NCI-H510A treated with DMSO at 0.1 percent for 48 hours (cell line): Measurements from ENCODE around the gene UPP2.

ENCODE experiments used
- DNase-seq: peaks from one replicate; lab custom pipeline; 2025; lab: John Stamatoyannopoulos, UW

The UPP2 gene

DNA sequence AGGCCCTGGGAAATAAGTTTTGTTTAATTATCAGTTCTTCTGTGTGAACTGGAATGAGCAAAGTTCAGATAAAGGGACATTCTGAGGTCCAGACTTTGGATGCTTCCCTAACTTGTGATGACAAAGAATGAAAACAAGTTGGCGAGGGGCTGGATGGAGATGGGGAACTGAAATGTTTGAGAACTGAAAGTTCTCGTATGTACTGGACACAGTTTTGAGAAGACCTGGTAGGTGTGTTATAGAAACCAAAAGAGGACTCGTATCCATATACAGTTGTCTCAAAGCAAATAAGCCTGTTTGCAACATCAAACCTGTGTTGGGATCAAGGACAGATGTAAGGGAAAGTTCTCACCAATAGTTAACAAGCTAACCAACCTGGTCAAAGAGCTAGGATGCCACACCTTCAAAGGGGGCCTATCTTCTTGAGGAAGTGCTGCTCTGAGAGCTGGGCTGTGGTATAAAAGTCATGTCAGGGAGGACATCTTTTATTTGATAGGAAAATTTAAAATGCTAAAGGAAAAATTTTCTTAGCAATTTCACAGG is at the start of gene UPP2:
UPP2 (plus strand) TSS at position 493 of the 543 bp plus-strand sequence. CDS start 188 bp downstream, outside the sequence.
- DNase-seq: no peak

DNA sequence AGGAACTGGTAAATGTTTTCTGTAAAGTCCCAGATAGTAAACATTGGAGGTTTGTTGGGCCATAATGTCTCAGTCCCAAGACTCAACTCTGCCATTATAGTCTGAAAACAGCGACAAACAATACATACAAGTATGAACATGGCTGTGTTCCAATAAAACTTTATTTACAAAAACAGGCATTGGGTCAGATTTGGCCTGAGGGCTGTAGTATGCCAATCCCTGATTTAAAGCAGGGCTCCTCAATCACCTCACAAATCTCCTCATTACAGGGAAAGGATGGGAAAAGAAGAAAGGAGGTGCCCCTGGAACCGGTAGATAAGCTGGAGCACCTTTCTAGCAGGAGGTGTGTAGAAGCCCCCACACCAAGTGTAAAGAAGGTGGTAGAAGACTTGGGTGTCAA is 48.9 kb upstream of the UPP2 start:
- DNase-seq: no peak

- DNase-seq: no peak
Observed at GRCh38 chr2:158056875-158057274, 44.8 kb upstream of the UPP2 start.

- no peak for DNase-seq
Observed at GRCh38 chr2:158060160-158060834, 41.4 kb upstream of the UPP2 start.

- no peak for DNase-seq
Observed at GRCh38 chr2:158060835-158061435, 40.7 kb upstream of the UPP2 start.

- no peak for DNase-seq
Observed at GRCh38 chr2:158061763-158062162, 39.9 kb upstream of the UPP2 start.

DNA sequence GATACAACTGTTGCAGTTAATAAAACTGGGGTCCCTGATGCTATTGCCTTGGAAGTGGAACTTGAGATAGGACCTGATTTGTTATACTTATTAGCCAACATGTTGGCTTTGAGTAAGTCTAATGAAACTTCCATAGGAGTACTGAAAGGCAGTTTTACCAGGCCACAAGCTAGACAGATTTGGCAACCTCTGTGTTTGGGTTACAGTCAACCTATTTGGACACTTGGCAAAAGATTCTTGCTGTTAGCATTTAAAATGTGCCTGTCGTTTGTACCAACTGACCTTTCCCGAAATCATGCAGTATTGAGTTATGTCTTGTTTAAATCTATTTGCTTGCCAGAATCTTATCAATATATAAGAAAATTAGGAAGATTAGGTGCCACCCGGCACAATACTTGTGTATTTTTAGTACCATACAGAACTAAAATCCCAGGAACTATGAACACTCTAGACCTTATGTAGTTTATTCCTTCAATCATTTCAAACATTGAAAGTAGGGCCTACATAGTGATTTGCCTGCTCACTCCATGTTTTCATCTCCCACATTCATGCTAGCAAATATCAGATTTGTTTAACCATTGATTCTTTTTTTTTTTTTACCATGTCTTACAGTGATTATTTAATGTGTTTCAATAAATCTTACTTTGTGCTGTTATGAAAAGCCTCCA is 35.5 kb upstream of the UPP2 start:
- no peak for DNase-seq

DNA sequence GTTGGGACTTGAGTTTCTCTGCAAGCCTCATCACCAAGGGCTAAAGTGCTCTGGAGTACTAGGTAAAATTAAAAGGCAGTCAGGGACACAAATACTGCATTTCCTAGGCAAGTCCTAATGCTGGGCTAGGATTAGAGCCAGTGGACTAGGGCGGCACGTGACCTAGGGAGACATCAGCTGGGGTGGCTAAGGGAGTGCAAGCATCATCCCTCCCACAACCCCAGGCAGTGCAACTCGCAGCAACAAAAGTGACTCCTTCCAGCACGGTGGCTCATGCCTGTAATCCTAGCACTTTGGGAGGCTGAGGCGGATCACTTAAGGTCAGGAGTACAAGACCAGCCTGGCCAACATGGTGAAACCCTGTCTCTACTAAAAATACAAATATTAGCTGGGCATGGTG is 30.7 kb upstream of the UPP2 start:
- DNase-seq: no peak

DNA sequence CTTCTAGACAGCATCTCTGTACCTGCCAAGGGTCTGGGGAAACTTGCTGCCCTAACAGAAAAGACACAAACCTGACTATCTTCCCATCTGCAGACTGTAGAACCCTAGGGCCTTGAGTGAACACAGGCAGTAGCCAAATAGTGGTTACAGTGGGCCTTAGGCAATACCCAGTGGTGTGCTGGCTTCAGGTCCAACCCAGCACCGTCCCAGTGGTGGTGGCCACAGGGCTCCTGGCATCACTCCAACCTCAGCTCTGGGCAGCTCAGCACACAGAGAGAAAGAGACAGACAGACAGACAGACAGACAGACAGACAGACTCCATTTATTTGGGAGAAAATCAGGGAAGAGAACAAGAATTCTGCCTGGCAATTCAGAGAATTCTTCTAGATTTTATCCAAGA is 29.3 kb upstream of the UPP2 start:
- DNase-seq: no peak

- peak; percentile 47 for DNase-seq
Observed at GRCh38 chr2:158079672-158080071, 22.0 kb upstream of the UPP2 start.

DNA sequence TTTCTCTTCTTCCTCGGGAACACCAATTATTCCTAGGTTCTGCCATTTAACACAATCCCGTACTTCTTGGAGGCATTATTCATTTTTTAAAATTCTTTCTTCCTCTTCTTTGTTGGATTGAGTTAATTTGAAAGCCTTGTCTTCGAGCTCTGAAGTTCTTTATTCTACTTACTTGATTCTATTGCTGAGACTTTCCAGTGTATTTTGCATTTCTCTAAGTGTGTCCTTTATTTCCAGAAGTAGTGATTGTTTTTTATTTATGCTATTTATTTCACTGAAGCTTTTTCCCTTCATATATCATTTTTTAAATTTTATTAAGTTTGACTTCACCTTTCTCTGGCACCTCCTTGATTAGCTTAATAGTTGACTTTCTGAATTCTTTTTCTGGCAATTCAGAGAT is 13.6 kb upstream of the UPP2 start:
- DNase-seq: no peak

- DNase-seq: no peak
Observed at GRCh38 chr2:158089322-158089721, 12.4 kb upstream of the UPP2 start.

DNA sequence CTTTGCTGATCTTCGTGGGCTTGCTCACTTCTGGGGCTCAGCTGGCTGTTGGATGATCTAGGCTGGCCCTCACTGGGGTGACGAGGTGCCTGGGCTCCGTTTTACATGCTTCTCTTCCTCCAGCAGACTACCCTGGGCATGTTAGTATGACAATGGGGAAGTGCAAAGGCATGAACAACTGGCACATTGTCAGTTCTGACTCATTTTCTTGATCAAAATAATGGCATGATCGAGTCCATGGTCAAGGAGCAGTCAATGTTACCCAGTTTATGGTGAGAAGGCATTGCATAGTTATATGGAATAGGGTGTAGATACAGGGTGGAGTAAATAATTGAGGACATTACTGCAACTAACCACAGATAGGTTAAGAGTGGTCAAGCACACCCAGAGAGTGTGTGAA is 10.0 kb upstream of the UPP2 start:
- no peak for DNase-seq

- no peak for DNase-seq
Observed at GRCh38 chr2:158094487-158095092, 7.1 kb upstream of the UPP2 start.

DNA sequence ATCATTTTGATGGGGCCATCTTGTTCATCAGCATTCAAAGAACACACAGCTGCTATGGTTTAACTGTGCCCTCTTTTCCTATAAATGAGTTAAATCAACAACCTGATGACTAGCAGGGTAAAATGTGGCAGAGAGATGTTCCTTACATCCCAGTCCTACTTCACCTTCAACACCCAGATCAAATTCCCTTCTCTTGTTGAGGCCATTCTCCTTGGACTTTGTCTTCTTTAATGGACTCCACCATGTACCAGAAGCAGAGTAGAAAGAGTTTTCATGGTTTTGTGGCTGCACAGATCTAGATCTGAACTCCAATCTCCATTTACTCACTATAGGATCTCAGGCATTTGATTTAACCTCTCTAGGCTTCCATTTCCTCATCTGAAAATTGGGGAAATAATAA is 6.4 kb upstream of the UPP2 start:
- no peak for DNase-seq

- no peak for DNase-seq
Observed at GRCh38 chr2:158095912-158096311, 5.8 kb upstream of the UPP2 start.

- no peak for DNase-seq
Observed at GRCh38 chr2:158097481-158097880, 4.2 kb upstream of the UPP2 start.

- no peak for DNase-seq
Observed at GRCh38 chr2:158098178-158098577, 3.5 kb upstream of the UPP2 start.

DNA sequence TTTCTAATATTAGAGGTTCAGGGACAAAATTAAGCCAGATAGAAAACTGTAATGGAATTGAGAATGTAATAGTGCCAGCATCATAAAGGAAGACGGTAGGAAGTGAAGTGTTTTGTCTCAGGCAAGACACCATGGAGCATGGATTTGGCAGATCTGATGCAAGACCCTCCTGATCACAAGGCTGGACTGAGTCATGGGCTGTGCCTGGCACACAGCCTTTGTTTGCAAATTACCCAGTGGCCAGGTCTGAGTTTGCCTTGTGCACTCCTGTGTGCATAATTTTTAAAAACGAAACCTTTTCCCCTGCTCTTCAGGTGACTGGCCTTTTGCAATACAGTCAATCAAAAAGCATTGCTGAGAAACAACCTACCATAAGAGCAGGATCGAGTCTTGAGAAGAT is 2.0 kb upstream of the UPP2 start:
- no peak for DNase-seq

- no peak for DNase-seq
Observed at GRCh38 chr2:158100411-158100810, 1.3 kb upstream of the UPP2 start.

- DNase-seq: no peak
Observed at GRCh38 chr2:158102446-158102845, 770 bp downstream of the UPP2 start.

GRCh38 chr2:158103411-158104012 is 1.8 kb downstream of the UPP2 start:
- DNase-seq: no peak
